Neural cell (in vitro differentiated cells): ENCODE data around the gene CELF5. TPM values are rescaled to one million over a fixed set of nuclear protein-coding genes. Genes with fewer than 3 reads are reported as not detected.

Experiments
- H2AFZ ChIP-seq: fragments of 200-600, 300-800 bp; sonication (generic), shearing (Covaris generic); 2 replicates; pipeline ENCODE4 v1.6.0; 2014; ENCODE audit warnings: low read depth, mild to moderate bottlenecking, antibody characterized with exemption, low read length, moderate library complexity
- H3F3A ChIP-seq: fragments of 200-600 bp; shearing (Covaris generic); 2 replicates; pipeline ENCODE4 v1.6.1; 2016; ENCODE audit warnings: mild to moderate bottlenecking, moderate library complexity, mixed read lengths, antibody characterized with exemption, low read length; ENCODE audit not compliant: insufficient read depth, poor library complexity, severe bottlenecking
- H3K27ac ChIP-seq: fragments of 200-600, 300-800 bp; sonication (generic), shearing (Covaris generic); 2 replicates; pipeline ENCODE4 v1.5.1; 2014; ENCODE audit warnings: mild to moderate bottlenecking, low read length, moderate library complexity
- H3K27me3 ChIP-seq: fragments of 300-800, 200-600 bp; sonication (generic), shearing (Covaris generic); 2 replicates; pipeline ENCODE4 v1.6.0; 2014; ENCODE audit warnings: mild to moderate bottlenecking, low read depth, low read length, moderate library complexity; ENCODE audit not compliant: insufficient read depth
- H3K36me3 ChIP-seq: fragments of 300-800, 200-600 bp; sonication (generic), shearing (Covaris generic); 2 replicates; pipeline ENCODE4 v1.5.1; 2014; ENCODE audit warnings: mild to moderate bottlenecking, antibody characterized with exemption, low read length, moderate library complexity; ENCODE audit not compliant: insufficient read depth
- H3K4me2 ChIP-seq: fragments of 300-800, 200-600 bp; sonication (generic), shearing (Covaris generic); 2 replicates; pipeline ENCODE4 v1.6.0; 2014; ENCODE audit warnings: mild to moderate bottlenecking, low read length
- H3K4me3 ChIP-seq: fragments of 300-800, 200-600 bp; sonication (generic), shearing (Covaris generic); 2 replicates; pipeline ENCODE4 v1.5.1; 2014; ENCODE audit warnings: mild to moderate bottlenecking, low read length, moderate library complexity
- H3K79me2 ChIP-seq: fragments of 200-600 bp; shearing (Covaris generic); replicated peaks from 2 replicates; pipeline ENCODE4 v1.6.0; 2014; ENCODE audit warnings: mild to moderate bottlenecking, low read length, moderate library complexity; ENCODE audit not compliant: insufficient read depth
- H3K9ac ChIP-seq: fragments of 300-800, 200-600 bp; sonication (generic), shearing (Covaris generic); 2 replicates; pipeline ENCODE4 v1.6.1; 2016; ENCODE audit warnings: mild to moderate bottlenecking, low read length, mixed read lengths
- H3K9me2 ChIP-seq: fragments of 200-600 bp; shearing (Covaris generic); 2 replicates; pipeline ENCODE4 v1.6.1; 2016; ENCODE audit warnings: mild to moderate bottlenecking, low read length, mixed read lengths; ENCODE audit not compliant: insufficient read depth
- H3K9me3 ChIP-seq: fragments of 200-600, 300-800 bp; sonication (generic), shearing (Covaris generic); 2 replicates; pipeline ENCODE4 v1.6.1; 2016; ENCODE audit warnings: mild to moderate bottlenecking, mixed run types, low read length, moderate library complexity, mixed read lengths
- H4K20me1 ChIP-seq: fragments of 200-600 bp; shearing (Covaris generic); 2 replicates; pipeline ENCODE4 v1.6.1; 2016; ENCODE audit warnings: mild to moderate bottlenecking, mixed run types; ENCODE audit not compliant: insufficient read depth
- EP300 ChIP-seq: fragments of 450-650 bp; conservative IDR thresholded peaks from 2 replicates; pipeline ENCODE4 v1.6.1; 2014; ENCODE audit warnings: antibody characterized with exemption, mild to moderate bottlenecking, moderate library complexity; ENCODE audit not compliant: poor library complexity, severe bottlenecking
- EZH2 ChIP-seq: fragments of 200-600, 300-800 bp; shearing (Covaris generic), sonication (generic); IDR thresholded peaks from 2 replicates; pipeline ENCODE4 v1.6.1; 2014; ENCODE audit warnings: antibody characterized with exemption, low read length, borderline replicate concordance, mild to moderate bottlenecking; ENCODE audit not compliant: insufficient read depth, poor library complexity, severe bottlenecking
- MXI1 ChIP-seq: fragments of 450-650 bp; conservative IDR thresholded peaks from 2 replicates; pipeline ENCODE4 v1.6.1; 2014; ENCODE audit warnings: antibody characterized with exemption, mild to moderate bottlenecking; ENCODE audit not compliant: poor library complexity, severe bottlenecking
- POLR2AphosphoS5 ChIP-seq: IDR thresholded peaks from 2 replicates; pipeline ENCODE4 v1.6.1; 2012
- RAD21 ChIP-seq: fragments of 450-650 bp; conservative IDR thresholded peaks from 2 replicates; pipeline ENCODE4 v1.6.1; 2014; ENCODE audit warnings: antibody characterized with exemption, mild to moderate bottlenecking, moderate library complexity
- SMC3 ChIP-seq: fragments of 450-650 bp; conservative IDR thresholded peaks from 2 replicates; pipeline ENCODE4 v1.6.1; 2014; ENCODE audit warnings: antibody characterized with exemption, mild to moderate bottlenecking, moderate library complexity; ENCODE audit not compliant: poor library complexity
- TAF1 ChIP-seq: IDR thresholded peaks from 2 replicates; pipeline ENCODE4 v1.6.1; 2012; ENCODE audit warnings: low read depth
- polyA plus RNA-seq: library from polyadenylated mRNA; depleted of rRNA; stranded (reverse); fragments of >200 nt; gene quantifications from 2 replicates; pipeline ENCODE4 v1.2.3, GENCODE V29; 2014
- TF ChIP-seq, protein P1 (sequence below): fragments of 450-650 bp; IDR thresholded peaks from 2 replicates; pipeline ENCODE4 v1.5.1; 2014; ENCODE audit warnings: antibody characterized with exemption, mild to moderate bottlenecking, moderate library complexity; ENCODE audit not compliant: poor library complexity, severe bottlenecking
- TF ChIP-seq, protein P2 (sequence below): IDR thresholded peaks from 2 replicates; pipeline ENCODE4 v1.6.1; 2012; ENCODE audit warnings: borderline replicate concordance

The CELF5 gene
- polyA plus RNA-seq, 1 donor from 2014 or later, result 130 TPM

DNA sequence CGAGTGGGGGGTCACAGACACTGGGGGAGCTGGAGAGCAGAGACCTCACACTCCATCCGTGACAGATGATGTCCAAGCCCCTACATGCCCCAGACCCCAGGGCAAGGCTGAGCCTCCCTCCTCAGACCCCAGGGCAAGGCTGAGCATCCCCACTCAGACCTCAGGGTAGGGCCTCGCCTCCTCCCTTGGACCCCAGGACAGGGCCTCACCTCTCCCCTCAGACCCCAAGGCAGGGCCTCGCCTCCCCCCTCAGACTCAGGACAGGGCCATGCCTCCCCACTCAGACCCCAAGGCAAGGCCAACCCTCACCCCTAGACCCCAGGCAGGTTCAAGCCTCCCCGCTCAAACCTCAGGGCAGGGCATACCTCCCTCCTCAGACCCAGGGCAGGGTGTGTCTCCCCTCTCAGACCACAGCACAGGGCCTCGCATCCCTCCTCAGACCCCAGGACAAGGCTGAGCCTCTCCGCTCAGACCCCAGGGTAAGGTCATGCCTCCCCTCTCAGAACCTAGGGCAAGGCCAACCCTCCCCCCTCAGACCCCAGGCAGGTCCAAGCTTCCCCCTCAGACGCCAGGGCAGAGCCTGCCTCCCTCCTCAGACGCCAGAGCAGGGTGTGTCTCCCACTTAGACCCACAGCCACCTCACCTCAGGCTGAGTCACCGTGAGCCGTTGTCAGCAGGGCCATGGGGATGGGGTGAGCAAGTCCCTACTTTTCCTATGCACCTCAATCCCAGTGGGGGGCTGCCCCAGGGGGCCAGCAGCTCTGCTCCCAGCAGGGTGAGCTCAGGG, 47.6 kb upstream of the CELF5 start:
- Histone ChIP-seq H2AFZ (no peak overlapping the region), H3K27ac (no peak overlapping the region), H3K9me3 (no peaks in the 10 kb centered on the region), H4K20me1 (no peaks in the 10 kb centered on the region), H3F3A (no peaks in the 10 kb centered on the region), H3K36me3 (no peaks in the 10 kb centered on the region), H3K9ac (no peak overlapping the region), H3K4me2 (no peak overlapping the region), H3K4me3 (no peak overlapping the region), H3K27me3 (no peaks in the 10 kb centered on the region), H3K9me2 (no peaks in the 10 kb centered on the region), H3K79me2 (no peaks in the 10 kb centered on the region)
- no peak for TF ChIP-seq TAF1
- no peak for TF ChIP-seq MXI1
- TF ChIP-seq, protein P1, sequence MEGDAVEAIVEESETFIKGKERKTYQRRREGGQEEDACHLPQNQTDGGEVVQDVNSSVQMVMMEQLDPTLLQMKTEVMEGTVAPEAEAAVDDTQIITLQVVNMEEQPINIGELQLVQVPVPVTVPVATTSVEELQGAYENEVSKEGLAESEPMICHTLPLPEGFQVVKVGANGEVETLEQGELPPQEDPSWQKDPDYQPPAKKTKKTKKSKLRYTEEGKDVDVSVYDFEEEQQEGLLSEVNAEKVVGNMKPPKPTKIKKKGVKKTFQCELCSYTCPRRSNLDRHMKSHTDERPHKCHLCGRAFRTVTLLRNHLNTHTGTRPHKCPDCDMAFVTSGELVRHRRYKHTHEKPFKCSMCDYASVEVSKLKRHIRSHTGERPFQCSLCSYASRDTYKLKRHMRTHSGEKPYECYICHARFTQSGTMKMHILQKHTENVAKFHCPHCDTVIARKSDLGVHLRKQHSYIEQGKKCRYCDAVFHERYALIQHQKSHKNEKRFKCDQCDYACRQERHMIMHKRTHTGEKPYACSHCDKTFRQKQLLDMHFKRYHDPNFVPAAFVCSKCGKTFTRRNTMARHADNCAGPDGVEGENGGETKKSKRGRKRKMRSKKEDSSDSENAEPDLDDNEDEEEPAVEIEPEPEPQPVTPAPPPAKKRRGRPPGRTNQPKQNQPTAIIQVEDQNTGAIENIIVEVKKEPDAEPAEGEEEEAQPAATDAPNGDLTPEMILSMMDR, result no peak
- TF ChIP-seq, protein P2, sequence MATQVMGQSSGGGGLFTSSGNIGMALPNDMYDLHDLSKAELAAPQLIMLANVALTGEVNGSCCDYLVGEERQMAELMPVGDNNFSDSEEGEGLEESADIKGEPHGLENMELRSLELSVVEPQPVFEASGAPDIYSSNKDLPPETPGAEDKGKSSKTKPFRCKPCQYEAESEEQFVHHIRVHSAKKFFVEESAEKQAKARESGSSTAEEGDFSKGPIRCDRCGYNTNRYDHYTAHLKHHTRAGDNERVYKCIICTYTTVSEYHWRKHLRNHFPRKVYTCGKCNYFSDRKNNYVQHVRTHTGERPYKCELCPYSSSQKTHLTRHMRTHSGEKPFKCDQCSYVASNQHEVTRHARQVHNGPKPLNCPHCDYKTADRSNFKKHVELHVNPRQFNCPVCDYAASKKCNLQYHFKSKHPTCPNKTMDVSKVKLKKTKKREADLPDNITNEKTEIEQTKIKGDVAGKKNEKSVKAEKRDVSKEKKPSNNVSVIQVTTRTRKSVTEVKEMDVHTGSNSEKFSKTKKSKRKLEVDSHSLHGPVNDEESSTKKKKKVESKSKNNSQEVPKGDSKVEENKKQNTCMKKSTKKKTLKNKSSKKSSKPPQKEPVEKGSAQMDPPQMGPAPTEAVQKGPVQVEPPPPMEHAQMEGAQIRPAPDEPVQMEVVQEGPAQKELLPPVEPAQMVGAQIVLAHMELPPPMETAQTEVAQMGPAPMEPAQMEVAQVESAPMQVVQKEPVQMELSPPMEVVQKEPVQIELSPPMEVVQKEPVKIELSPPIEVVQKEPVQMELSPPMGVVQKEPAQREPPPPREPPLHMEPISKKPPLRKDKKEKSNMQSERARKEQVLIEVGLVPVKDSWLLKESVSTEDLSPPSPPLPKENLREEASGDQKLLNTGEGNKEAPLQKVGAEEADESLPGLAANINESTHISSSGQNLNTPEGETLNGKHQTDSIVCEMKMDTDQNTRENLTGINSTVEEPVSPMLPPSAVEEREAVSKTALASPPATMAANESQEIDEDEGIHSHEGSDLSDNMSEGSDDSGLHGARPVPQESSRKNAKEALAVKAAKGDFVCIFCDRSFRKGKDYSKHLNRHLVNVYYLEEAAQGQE, result no peak
- TF ChIP-seq POLR2AphosphoS5, result no peak
- no peak for TF ChIP-seq RAD21
- TF ChIP-seq EZH2, result no peak
- no peak for TF ChIP-seq SMC3
- no peak for TF ChIP-seq EP300

DNA sequence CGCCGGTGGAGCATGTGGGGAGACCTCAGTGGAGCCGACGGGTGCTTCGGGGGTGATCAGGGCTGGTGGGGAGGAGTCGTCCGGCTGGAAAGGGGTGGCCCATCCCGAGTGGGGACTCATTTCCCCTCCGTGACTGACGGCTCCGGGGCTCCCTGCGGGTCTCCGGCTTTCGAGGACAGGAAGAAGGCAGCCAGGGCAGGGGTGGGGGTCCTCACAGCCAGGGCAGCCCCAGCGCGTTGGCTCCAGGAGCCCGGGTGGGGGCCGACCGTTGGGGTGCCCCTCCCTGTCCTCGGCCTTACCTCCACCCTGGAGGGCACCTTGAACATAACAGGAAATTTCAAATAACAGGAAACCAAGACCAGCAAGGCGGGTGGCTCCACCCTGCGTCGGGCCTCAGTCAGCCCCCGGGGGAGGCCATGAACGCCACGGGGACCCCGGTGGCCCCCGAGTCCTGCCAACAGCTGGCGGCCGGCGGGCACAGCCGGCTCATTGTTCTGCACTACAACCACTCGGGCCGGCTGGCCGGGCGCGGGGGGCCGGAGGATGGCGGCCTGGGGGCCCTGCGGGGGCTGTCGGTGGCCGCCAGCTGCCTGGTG, 46.0 kb upstream of the CELF5 start, which contains the start of gene S1PR4:
Gene S1PR4 (plus strand): TSS at position 393 of the 596 bp plus-strand sequence. CDS start 24 bp downstream, at position 417.
- no peaks in the 10 kb centered on the region for H3F3A ChIP-seq
- H3K79me2 ChIP-seq, result no peaks in the 10 kb centered on the region
- H3K4me2 ChIP-seq, result no peak within 1 kb of the TSS
- no peaks in the 10 kb centered on the region for H3K36me3 ChIP-seq
- H3K4me3 ChIP-seq, result no peak within 1 kb of the TSS
- H3K27me3 ChIP-seq, result no peaks in the 10 kb centered on the region
- H2AFZ ChIP-seq, result no peak within 1 kb of the TSS
- no peak within 1 kb of the TSS for H3K27ac ChIP-seq
- no peak within 1 kb of the TSS for H3K9ac ChIP-seq
- no peaks in the 10 kb centered on the region for H3K9me2 ChIP-seq
- no peaks in the 10 kb centered on the region for H4K20me1 ChIP-seq
- no peaks in the 10 kb centered on the region for H3K9me3 ChIP-seq
- TF ChIP-seq RAD21 (no peak), EZH2 (no peak), EP300 (no peak), POLR2AphosphoS5 (no peak), TAF1 (no peak), SMC3 (no peak), MXI1 (no peak)
- TF ChIP-seq, protein P2, result no peak
- TF ChIP-seq, protein P1, result no peak
